Natural killer cell (primary cell): Measurements from ENCODE around the gene TBX2. TPM values are rescaled to one million over a fixed set of nuclear protein-coding genes. Genes with fewer than 3 reads are reported as not detected.
"Not testable (repeated sequence)": the region's sequence is repeated elsewhere in the genome, so short reads cannot be mapped to it uniquely, and the experiment has no call there.

Source experiments
- ATAC-seq, 3 donors: fragments of 150-1000 bp in 2 of 3; fragments of 200-7000 bp in 1 of 3; cut with Tn5 transposase; 1 replicate in 1 of 3; 2 replicates in 2 of 3; pipeline ENCODE4 v1.10.0; 2021; ENCODE audit warnings: mild to moderate bottlenecking in 2 of 3, moderate library complexity in 2 of 3
- DNase-seq, 2 donors: peaks; one replicate each; pipeline versions ENCODE4 v3.0.0 to v3.0.0-alpha.2; 2013 to 2021; ENCODE audit warnings: mixed read lengths in 1 of 2
- H3K27ac ChIP-seq: one replicate; pipeline ENCODE4 v1.5.1; 2013; ENCODE audit warnings: mild to moderate bottlenecking, low read length
- H3K27me3 ChIP-seq: one replicate; pipeline ENCODE4 v1.6.1; 2013; ENCODE audit warnings: low read length; ENCODE audit not compliant: control insufficient read depth, insufficient read depth
- H3K36me3 ChIP-seq: one replicate; pipeline ENCODE4 v1.6.1; 2013; ENCODE audit warnings: low read length; ENCODE audit not compliant: control insufficient read depth, insufficient read depth
- H3K4me1 ChIP-seq: one replicate; pipeline ENCODE4 v1.6.1; 2013; ENCODE audit warnings: low read length; ENCODE audit not compliant: control insufficient read depth, insufficient read depth
- H3K4me3 ChIP-seq: one replicate; pipeline ENCODE4 v1.5.1; 2013; ENCODE audit warnings: low read length
- H3K9me3 ChIP-seq: one replicate; pipeline ENCODE4 v1.6.1; 2013; ENCODE audit warnings: low read length; ENCODE audit not compliant: control insufficient read depth, insufficient read depth
- H3K27ac Mint-ChIP-seq, 2 donors: one replicate each; pipeline ENCODE4 v1.8.0; 2022; ENCODE audit warnings: mild to moderate bottlenecking in 2 of 2, mixed read lengths in 2 of 2, moderate library complexity in 1 of 2
- H3K27me3 Mint-ChIP-seq, 2 donors: one replicate each; pipeline ENCODE4 v1.8.0; 2022; ENCODE audit warnings: low read depth in 2 of 2, mixed read lengths in 2 of 2
- H3K36me3 Mint-ChIP-seq: one replicate; pipeline ENCODE4 v1.8.0; 2022; ENCODE audit warnings: mixed read lengths
- H3K4me1 Mint-ChIP-seq, 2 donors: one replicate each; pipeline ENCODE4 v1.8.0; 2022; ENCODE audit warnings: mixed read lengths in 2 of 2
- H3K4me3 Mint-ChIP-seq: one replicate; pipeline ENCODE4 v1.8.0; 2022; ENCODE audit warnings: mild to moderate bottlenecking, moderate library complexity, mixed read lengths
- H3K9me3 Mint-ChIP-seq, 2 donors: one replicate each; pipeline ENCODE4 v1.8.0; 2022; ENCODE audit warnings: mixed read lengths in 2 of 2
- CTCF ChIP-seq: fragments of 200-600 bp; IDR thresholded peaks from one replicate; pipeline ENCODE4 v1.8.0; 2022; ENCODE audit warnings: antibody characterized with exemption
- WGBS: methylation state at CpG from one replicate; pipeline ENCODE4 v1.1.7; 2013; ENCODE audit warnings: missing lambda C conversion rate; ENCODE audit not compliant: insufficient coverage; 5-methylcytosine and 5-hydroxymethylcytosine counted together
- intact Hi-C: fragments of 100-400 bp; cut with micrococcal nuclease; formaldehyde crosslinking; loops from one replicate; pipeline ENCODE4 v1.14.2; 2022
- total RNA-seq, 4 donors: library from RNA; stranded (reverse); fragments of 120-200 nt in 1 of 4; gene quantifications; one replicate each; pipeline versions ENCODE4 v1.2.3 to v1.2.4, GENCODE V29; 2013 to 2022

The TBX2 gene
- total RNA-seq, 3 donors from 2014 or later (not counting 1 experiment from before 2014, with no cell fraction given): 0.09 to 0.23 TPM; not detected in 1

- H3K27me3 ChIP-seq: peaks cover 14% of the 10 kb centered on the region
- ATAC-seq: no peak
- H3K4me3 ChIP-seq: no peak overlapping the region
- DNase-seq: no peak
- no peaks in the 10 kb centered on the region for H3K4me1 Mint-ChIP-seq
- peaks cover 8 to 9% of the 10 kb centered on the region in 2 donors for H3K9me3 Mint-ChIP-seq
- H3K36me3 ChIP-seq: no peaks in the 10 kb centered on the region
- intact Hi-C loops: no loop called here
- H3K27ac ChIP-seq: no peak overlapping the region
- no peaks in the 10 kb centered on the region for H3K4me1 ChIP-seq
- no peak overlapping the region for H3K4me3 Mint-ChIP-seq
- no peaks in the 10 kb centered on the region for H3K9me3 ChIP-seq
- peaks cover 39 to 70% of the 10 kb centered on the region in 2 donors for H3K27me3 Mint-ChIP-seq
- no peak overlapping the region for H3K27ac Mint-ChIP-seq
- peaks cover 11% of the 10 kb centered on the region for H3K36me3 Mint-ChIP-seq
- no peak for TF ChIP-seq CTCF
These were observed 37.5 kb downstream of the TBX2 start for GRCh38 chr17:61436995-61437704.

GRCh38 chr17:61440697-61441096, 41.1 kb downstream of the TBX2 start:
- TF ChIP-seq CTCF: no peak
- no peaks in the 10 kb centered on the region for H3K4me1 Mint-ChIP-seq
- H3K27me3 Mint-ChIP-seq: peaks cover 40 to 67% of the 10 kb centered on the region in 2 donors
- Histone ChIP-seq H3K4me3 (no peak overlapping the region), H3K27me3 (peaks cover 11% of the 10 kb centered on the region), H3K9me3 (no peaks in the 10 kb centered on the region), H3K27ac (no peak overlapping the region), H3K4me1 (no peaks in the 10 kb centered on the region), H3K36me3 (no peaks in the 10 kb centered on the region)
- intact Hi-C loops: no loop called here
- H3K36me3 Mint-ChIP-seq: peaks cover 11% of the 10 kb centered on the region
- DNase-seq: no peak
- H3K27ac Mint-ChIP-seq: no peak overlapping the region
- no peak for ATAC-seq
- H3K9me3 Mint-ChIP-seq: peaks cover 8 to 9% of the 10 kb centered on the region in 2 donors
- no peak overlapping the region for H3K4me3 Mint-ChIP-seq

- H3K9me3 Mint-ChIP-seq, H3K27ac ChIP-seq, H3K4me3 ChIP-seq, H3K27me3 ChIP-seq, H3K4me1 Mint-ChIP-seq, H3K4me1 ChIP-seq, ATAC-seq, intact Hi-C loops, H3K4me3 Mint-ChIP-seq, H3K36me3 ChIP-seq, DNase-seq, H3K9me3 ChIP-seq, H3K27ac Mint-ChIP-seq: not testable (repeated sequence)
- H3K27me3 Mint-ChIP-seq: peaks cover 40 to 68% of the 10 kb centered on the region in 2 donors
- H3K36me3 Mint-ChIP-seq: peaks cover 11% of the 10 kb centered on the region
- 100% methylated on average over 6 of the region's 6 CpGs for WGBS
These were observed 41.9 kb downstream of the TBX2 start for GRCh38 chr17:61441507-61441906.

GRCh38 chr17:61442136-61442775, 42.6 kb downstream of the TBX2 start:
- DNase-seq: no peak
- Histone ChIP-seq H3K4me1 (no peaks in the 10 kb centered on the region), H3K27me3 (peaks cover 5% of the 10 kb centered on the region), H3K27ac (no peak overlapping the region), H3K4me3 (no peak overlapping the region), H3K9me3 (no peaks in the 10 kb centered on the region), H3K36me3 (no peaks in the 10 kb centered on the region)
- Mint-ChIP-seq H3K27ac (no peak overlapping the region), H3K36me3 (peaks cover 6% of the 10 kb centered on the region), H3K4me3 (no peak overlapping the region), H3K4me1 (no peaks in the 10 kb centered on the region), H3K9me3 (peaks cover 3 to 4% of the 10 kb centered on the region in 2 donors), H3K27me3 (peaks cover 38 to 68% of the 10 kb centered on the region in 2 donors)
- no peak for ATAC-seq
- WGBS: 74% methylated on average over 4 of the region's 4 CpGs
- intact Hi-C loops: no loop called here
- no peak for TF ChIP-seq CTCF
